Epithelial cell of esophagus (primary cell): ENCODE results near the gene TANC1.

Source experiments
- DNase-seq: peaks from one replicate; pipeline ENCODE4 v3.0.0; 2010; ENCODE audit warnings: low read depth
- H3K4me3 ChIP-seq: 2 replicates; pipeline ENCODE4 v1.5.1; 2011; ENCODE audit warnings: mild to moderate bottlenecking, low read length, control low read depth
- CTCF ChIP-seq: IDR thresholded peaks from 2 replicates; pipeline ENCODE4 v1.5.1; 2011; ENCODE audit warnings: low read depth, mild to moderate bottlenecking, low read length, control low read depth, inconsistent platforms; ENCODE audit not compliant: insufficient read depth; ENCODE audit errors: missing control alignments

Gene TANC1

GRCh38 chr2:159146996-159147666 lies 178.7 kb downstream of the TANC1 start:
- TF ChIP-seq CTCF = no peak
- no peak overlapping the region for H3K4me3 ChIP-seq

DNA sequence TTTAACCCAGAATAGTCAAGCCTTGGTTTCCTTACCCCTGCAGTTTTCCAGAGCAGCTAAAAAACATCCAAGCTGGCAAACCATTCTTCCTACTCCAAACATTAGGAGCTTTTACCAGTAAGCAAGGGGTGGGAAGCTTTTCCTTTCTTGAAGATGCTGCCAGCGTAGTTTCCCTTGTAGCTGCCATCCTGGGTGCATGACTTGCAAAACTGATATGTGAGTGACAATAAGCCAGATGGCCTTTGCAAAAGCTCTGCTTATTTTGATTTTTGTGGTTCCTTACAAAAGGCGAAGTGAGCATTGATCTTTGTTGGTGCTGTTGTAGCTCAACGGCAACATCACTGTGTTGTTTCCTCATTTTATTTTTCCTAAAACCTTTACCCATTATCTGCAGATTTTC lies 179.2 kb downstream of the TANC1 start:
- no peak for DNase-seq
- no peak overlapping the region for H3K4me3 ChIP-seq
- TF ChIP-seq CTCF = no peak

More at GRCh38 chr2:159146996-159147666, 178.7 kb downstream of the TANC1 start:
- DNase-seq = peak; percentile 76

DNA sequence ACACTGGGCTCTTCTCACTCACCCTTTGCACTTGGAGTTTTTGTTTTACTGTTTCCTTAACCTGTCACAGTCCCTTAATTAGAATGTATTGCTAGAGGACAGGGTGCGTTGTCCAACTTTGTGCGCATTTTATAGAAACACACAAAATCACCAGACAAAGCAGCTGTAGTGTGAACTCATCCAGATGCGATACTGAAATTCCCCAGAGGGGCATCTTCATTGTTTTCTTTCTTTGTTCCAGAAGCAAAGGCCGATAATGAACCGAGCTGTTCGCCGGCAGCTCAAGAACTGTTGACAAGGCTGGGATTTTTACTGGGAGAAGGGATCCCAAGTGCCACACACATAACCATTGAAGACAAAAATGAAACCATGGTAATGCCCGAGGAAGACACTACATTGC lies 180.5 kb downstream of the TANC1 start:
- no peak overlapping the region for H3K4me3 ChIP-seq
- no peak for TF ChIP-seq CTCF
- DNase-seq = no peak

DNA sequence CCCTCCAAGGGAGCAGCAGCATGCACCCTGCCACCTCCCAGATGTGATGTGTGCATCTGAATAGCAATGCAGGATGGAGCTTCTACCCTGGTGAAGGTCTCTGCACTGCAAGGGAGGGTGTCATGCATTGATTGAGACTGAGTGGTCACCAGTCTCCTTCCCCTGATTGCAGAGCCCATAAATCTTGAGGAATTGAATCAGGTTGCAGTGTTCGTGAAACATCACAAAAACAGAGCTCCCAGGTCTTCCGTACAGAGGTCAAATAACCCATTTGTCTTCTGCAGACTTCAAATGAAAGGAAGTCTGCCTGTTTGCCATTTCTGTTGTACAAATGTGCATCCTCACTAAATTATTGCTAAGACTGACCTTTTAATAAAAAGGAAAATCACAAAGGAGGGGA lies 181.3 kb downstream of the TANC1 start:
- no peak for TF ChIP-seq CTCF
- DNase-seq = no peak

GRCh38 chr2:159150280-159150746 lies 181.9 kb downstream of the TANC1 start:
- no peak for DNase-seq
- no peak for TF ChIP-seq CTCF
- no peak overlapping the region for H3K4me3 ChIP-seq

More for the DNA sequence above, 181.3 kb downstream of the TANC1 start:
- H3K4me3 ChIP-seq = no peak overlapping the region

DNA sequence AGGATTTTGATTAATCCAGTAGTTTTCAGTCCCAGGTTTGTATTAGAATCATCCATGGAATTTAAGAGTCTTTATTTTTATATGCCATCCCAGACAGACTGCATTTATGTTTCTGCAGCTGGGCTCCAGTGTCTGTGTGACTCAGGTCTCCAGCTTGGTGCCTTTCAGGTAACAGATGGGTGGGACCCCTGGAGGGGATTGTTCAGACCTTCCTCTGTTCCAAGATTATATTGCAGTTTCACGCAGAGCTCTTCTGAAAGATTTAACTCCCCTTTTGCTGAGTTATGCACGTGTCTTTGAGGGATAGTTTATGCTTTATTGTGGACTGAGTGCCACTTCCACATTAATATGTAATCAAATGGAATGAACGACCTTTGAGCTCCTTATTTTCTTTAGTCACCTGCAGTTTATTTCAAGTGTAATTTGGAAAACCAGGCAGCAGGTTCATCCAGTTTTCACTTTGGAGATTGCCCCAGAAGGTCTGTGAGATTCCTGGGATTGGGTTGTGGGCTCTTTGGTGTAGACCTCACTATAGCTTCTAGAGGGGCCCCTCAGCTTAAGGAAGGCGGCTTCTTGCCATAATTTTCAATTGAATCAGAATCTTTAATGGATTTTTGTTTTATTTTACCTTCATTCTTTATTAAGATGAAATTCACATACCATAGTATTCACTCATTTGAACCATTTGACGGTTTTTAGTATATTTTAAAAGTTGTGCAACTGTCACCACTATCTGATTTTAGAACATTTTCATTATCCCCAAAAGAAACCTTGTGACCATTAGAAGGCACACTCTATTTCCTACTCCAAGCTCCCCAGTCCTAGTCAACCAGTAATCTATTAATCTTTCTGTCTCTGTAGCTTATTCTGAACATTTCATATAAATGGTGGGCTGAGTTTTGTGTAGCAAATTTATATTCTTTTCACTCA lies 183.0 kb downstream of the TANC1 start:
- no peak overlapping the region for H3K4me3 ChIP-seq
- TF ChIP-seq CTCF = no peak
- DNase-seq = no peak
